A549 treated with AZD9567 at 1 μM for 4 hours (cell line): ENCODE data around the gene SOCS4. TPM values are rescaled to one million over a fixed set of nuclear protein-coding genes. Genes with fewer than 3 reads are reported as not detected.

Experiments used
- total RNA-seq: library from RNA; stranded (reverse); fragments of 200-300 nt; extraction: Qiagen RNA extraction; gene quantifications from 5 replicates; pipeline ENCODE4 v1.2.3, GENCODE V29; 2022; ENCODE audit not compliant: insufficient read depth

SOCS4 gene, protein sequence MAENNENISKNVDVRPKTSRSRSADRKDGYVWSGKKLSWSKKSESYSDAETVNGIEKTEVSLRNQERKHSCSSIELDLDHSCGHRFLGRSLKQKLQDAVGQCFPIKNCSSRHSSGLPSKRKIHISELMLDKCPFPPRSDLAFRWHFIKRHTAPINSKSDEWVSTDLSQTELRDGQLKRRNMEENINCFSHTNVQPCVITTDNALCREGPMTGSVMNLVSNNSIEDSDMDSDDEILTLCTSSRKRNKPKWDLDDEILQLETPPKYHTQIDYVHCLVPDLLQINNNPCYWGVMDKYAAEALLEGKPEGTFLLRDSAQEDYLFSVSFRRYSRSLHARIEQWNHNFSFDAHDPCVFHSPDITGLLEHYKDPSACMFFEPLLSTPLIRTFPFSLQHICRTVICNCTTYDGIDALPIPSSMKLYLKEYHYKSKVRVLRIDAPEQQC
- 8.1 to 10.9 TPM (median 10.0 TPM) in 5 replicates for total RNA-seq

DNA sequence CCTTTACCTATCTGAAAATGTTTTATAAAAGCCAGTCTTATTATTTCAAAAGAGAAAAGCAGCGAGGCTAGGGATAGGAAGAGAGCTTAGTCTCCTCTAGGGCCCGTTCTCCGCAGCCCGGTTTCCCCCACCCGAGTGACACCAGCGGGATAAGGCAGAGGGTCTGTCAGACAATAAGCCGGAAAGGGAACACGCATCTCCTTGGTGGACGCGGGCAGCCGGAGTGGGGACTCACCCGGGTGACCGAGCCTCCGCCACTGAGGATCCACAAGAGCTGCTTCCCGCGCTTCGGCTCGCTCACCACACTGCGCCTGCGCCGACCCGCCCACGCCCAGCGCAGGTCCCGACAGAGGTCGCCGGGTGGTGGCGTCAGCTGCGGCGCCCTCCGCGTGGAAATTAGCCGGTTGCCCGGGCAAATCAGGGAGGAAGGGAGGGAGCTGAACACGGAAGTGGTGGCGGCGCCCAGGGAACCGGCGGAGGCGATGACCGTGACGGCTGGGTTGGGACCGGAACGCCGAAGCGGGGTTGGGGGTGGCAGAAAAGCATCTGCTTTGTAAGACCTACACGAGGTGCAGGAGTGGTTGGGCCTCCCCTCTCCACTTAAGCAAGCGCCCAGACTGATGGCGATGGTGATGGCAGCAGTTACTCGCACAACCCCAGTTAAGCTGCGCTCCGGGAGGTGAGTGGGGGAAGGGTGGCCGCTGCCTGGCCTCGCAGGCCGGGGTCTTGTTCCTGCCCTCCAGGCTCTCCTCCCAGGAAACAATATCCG, at the start of gene SOCS4, which contains the start of gene WDHD1:
SOCS4 (plus strand) TSS at position 444 of the 769 bp plus-strand sequence. CDS start 15,806 bp downstream, outside the sequence.
WDHD1 (minus strand) TSS at position 307 of the 769 bp plus-strand sequence. CDS start 312 bp downstream, outside the sequence.

GRCh38 chr14:55051423-55052268, 24.6 kb downstream of the SOCS4 start, which contains the start of gene MAPK1IP1L:
TSS of gene MAPK1IP1L (plus strand) at chr14:55051647. CDS start at chr14:55061684, 10,037 bp downstream.

Other genes with a start within 250 kb of the SOCS4 start
- 3.4 to 5.2 TPM (median 4.5 TPM) in 5 replicates for gene GCH1, start 124.4 kb upstream of the SOCS4 start, total RNA-seq
- 8.6 to 15.6 TPM (median 10.5 TPM) in 5 replicates for gene WDHD1, start 137 bp upstream of the SOCS4 start, total RNA-seq
- gene MAPK1IP1L, start 24.4 kb downstream of the SOCS4 start, total RNA-seq: 93.0 to 129 TPM (median 101 TPM) in 5 replicates
- 162 to 188 TPM (median 169 TPM) in 5 replicates for gene LGALS3, start 102.0 kb downstream of the SOCS4 start, total RNA-seq
- 25.1 to 35.8 TPM (median 29.5 TPM) in 5 replicates for gene DLGAP5, start 164.3 kb downstream of the SOCS4 start, total RNA-seq
- gene FBXO34, start 244.2 kb downstream of the SOCS4 start, total RNA-seq: 11.8 to 18.1 TPM (median 15.0 TPM) in 5 replicates